PFSK-1 (cell line): ENCODE data around the gene IQGAP1.

Experiments used
- FOXP2 ChIP-seq: optimal IDR thresholded peaks from 2 replicates; pipeline ENCODE3; 2011; ENCODE audit warnings: borderline replicate concordance, control low read depth, inconsistent platforms; ENCODE audit not compliant: insufficient read depth; ENCODE audit errors: extremely low read length, extremely low read depth
- POLR2AphosphoS5 ChIP-seq: IDR thresholded peaks from 2 replicates; pipeline ENCODE4 v1.6.1; 2012; ENCODE audit warnings: low read depth, mild to moderate bottlenecking, control low read depth, low read length, moderate library complexity
- REST ChIP-seq, 2 experiments: IDR thresholded peaks; 2 replicates each; pipeline versions ENCODE4 v1.6.1 to v1.8.0; 2011 to 2012; ENCODE audit warnings: low read depth in 2 of 2, low read length in 2 of 2, control low read depth in 1 of 2, inconsistent platforms in 1 of 2, mild to moderate bottlenecking in 1 of 2, moderate library complexity in 1 of 2; ENCODE audit not compliant: insufficient read depth in 1 of 2
- SIN3A ChIP-seq: IDR thresholded peaks from 2 replicates; pipeline ENCODE4 v1.6.1; 2012; ENCODE audit warnings: mild to moderate bottlenecking, low read length, moderate library complexity, borderline replicate concordance; ENCODE audit not compliant: insufficient read depth
- TAF1 ChIP-seq: IDR thresholded peaks from 2 replicates; pipeline ENCODE4 v1.6.1; 2012; ENCODE audit warnings: low read length, control low read depth, borderline replicate concordance; ENCODE audit not compliant: insufficient read depth

IQGAP1 gene

GRCh38 chr15:90407871-90408317 lies 19.9 kb downstream of the IQGAP1 start:
- TF ChIP-seq SIN3A (no peak), POLR2AphosphoS5 (no peak), REST (IDR thresholded peaks at IDR 0.05; ENCODE audit: insufficient read depth in 1 of 2, low read depth in 2 of 2, low read length in 2 of 2) (no peak), FOXP2 (no peak), TAF1 (no peak)

- TF ChIP-seq REST (IDR thresholded peaks at IDR 0.05; ENCODE audit: insufficient read depth in 1 of 2, low read depth in 2 of 2, low read length in 2 of 2), result no peak
- TF ChIP-seq POLR2AphosphoS5, result no peak
- TF ChIP-seq SIN3A, result no peak
- no peak for TF ChIP-seq TAF1
- no peak for TF ChIP-seq FOXP2
Observed at GRCh38 chr15:90408657-90409056, 20.6 kb downstream of the IQGAP1 start.

GRCh38 chr15:90411176-90411575 lies 23.1 kb downstream of the IQGAP1 start:
- TF ChIP-seq FOXP2 (no peak), REST (IDR thresholded peaks at IDR 0.05; ENCODE audit: insufficient read depth in 1 of 2, low read depth in 2 of 2, low read length in 2 of 2) (no peak), SIN3A (no peak), TAF1 (no peak), POLR2AphosphoS5 (no peak)

- no peak for TF ChIP-seq FOXP2
- TF ChIP-seq POLR2AphosphoS5, result no peak
- TF ChIP-seq TAF1, result no peak
- TF ChIP-seq REST (IDR thresholded peaks at IDR 0.05; ENCODE audit: insufficient read depth in 1 of 2, low read depth in 2 of 2, low read length in 2 of 2), result no peak
- TF ChIP-seq SIN3A, result no peak
Observed at GRCh38 chr15:90412356-90413194, 24.5 kb downstream of the IQGAP1 start.
